Epithelial cell of proximal tubule (primary cell): Measurements from ENCODE around the gene NDUFB10. TPM values are rescaled to one million over a fixed set of nuclear protein-coding genes. Genes with fewer than 3 reads are reported as not detected.

Experiments
- DNase-seq: peaks from one replicate; pipeline ENCODE4 v3.0.0-alpha.2; 2011; ENCODE audit warnings: low read depth
- H3K4me3 ChIP-seq: 2 replicates; pipeline ENCODE4 v1.5.1; 2011; ENCODE audit warnings: low read depth, mild to moderate bottlenecking, low read length
- total RNA-seq: library from RNA; depleted of rRNA; stranded (reverse); fragments of >200 nt; gene quantifications from 2 replicates; pipeline ENCODE4 v1.2.3, GENCODE V29; 2015
- TF ChIP-seq, protein P1 (sequence below): conservative IDR thresholded peaks from 2 replicates; pipeline ENCODE4 v1.5.1; 2012; ENCODE audit warnings: low read depth, mild to moderate bottlenecking, low read length

Gene NDUFB10
- total RNA-seq, 1 donor from 2014 or later = 407 TPM

GRCh38 chr16:1980030-1980769 is 20.9 kb downstream of the NDUFB10 start:
- TF ChIP-seq, protein P1, sequence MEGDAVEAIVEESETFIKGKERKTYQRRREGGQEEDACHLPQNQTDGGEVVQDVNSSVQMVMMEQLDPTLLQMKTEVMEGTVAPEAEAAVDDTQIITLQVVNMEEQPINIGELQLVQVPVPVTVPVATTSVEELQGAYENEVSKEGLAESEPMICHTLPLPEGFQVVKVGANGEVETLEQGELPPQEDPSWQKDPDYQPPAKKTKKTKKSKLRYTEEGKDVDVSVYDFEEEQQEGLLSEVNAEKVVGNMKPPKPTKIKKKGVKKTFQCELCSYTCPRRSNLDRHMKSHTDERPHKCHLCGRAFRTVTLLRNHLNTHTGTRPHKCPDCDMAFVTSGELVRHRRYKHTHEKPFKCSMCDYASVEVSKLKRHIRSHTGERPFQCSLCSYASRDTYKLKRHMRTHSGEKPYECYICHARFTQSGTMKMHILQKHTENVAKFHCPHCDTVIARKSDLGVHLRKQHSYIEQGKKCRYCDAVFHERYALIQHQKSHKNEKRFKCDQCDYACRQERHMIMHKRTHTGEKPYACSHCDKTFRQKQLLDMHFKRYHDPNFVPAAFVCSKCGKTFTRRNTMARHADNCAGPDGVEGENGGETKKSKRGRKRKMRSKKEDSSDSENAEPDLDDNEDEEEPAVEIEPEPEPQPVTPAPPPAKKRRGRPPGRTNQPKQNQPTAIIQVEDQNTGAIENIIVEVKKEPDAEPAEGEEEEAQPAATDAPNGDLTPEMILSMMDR = no peak

DNA sequence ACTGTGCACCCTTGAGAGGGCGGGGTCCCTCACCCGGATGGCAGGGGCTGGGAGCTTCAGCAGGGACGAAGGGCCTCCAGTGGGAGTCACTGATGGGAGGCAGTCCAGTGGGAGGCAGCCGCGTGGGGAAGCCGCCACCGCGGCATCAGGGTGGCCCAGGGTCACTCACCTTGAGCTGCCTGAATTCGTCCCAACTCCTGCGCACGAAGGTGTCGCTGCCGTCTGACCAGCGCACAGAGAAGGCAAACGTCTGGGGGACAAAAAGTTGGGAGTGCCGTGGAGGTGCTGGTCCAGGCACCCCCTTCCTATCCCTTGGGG is 21.4 kb downstream of the NDUFB10 start:
- H3K4me3 ChIP-seq = no peak overlapping the region
- no peak for DNase-seq
- TF ChIP-seq, protein P1 = no peak

More at GRCh38 chr16:1980030-1980769, 20.9 kb downstream of the NDUFB10 start:
- no peak for DNase-seq
- H3K4me3 ChIP-seq = no peak overlapping the region

DNA sequence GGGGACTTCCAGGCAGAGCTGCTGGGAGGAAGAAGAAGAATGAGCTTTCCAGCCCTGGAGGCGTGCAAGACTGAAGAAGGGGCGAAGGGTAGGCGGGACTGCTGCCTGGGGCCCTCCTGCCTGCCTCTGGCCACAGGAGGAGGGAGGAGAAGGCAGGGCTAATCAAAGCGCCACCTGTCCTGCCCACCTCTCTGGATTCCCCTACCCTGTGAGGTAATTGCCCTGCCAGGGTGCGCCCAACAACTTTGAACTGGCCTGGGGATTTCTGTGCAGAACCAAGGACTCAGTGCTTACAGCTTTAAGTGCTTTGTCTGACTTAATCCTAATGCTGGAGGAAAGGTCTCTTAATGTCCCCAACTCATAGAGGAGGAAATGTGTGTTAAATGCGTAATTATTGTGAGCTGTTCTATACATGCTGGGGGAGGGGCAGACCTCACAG is 22.1 kb downstream of the NDUFB10 start, which contains the start of gene NOXO1:
Gene NOXO1, minus strand, starts transcription at position 72 of the 439 bp plus-strand sequence. CDS start 290 bp downstream, outside the sequence.
- no peak within 1 kb of the TSS for H3K4me3 ChIP-seq
- TF ChIP-seq, protein P1 = no peak
- no peak for DNase-seq

DNA sequence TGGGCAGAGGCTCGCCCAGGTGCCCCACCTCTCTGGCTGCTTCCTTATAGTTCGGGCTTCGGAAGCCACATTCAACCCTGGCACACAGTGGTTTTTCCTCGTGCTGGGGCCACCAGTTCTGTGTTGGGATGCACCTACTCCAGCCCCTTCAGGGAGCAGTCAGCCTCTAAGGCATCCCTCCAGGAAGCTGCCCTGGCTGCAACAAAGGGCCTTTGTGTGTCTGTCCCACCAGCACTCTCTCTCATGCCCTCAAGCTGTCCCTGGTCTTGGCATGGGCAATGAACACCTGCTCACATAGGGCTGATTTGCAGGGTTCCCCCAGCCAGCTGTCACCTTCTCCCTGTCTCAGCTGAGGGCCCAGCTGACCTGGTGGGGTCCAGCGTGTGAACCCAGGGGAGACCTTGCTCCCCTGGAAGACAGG is 22.7 kb downstream of the NDUFB10 start:
- DNase-seq = no peak
- no peak overlapping the region for H3K4me3 ChIP-seq
- TF ChIP-seq, protein P1 = no peak

DNA sequence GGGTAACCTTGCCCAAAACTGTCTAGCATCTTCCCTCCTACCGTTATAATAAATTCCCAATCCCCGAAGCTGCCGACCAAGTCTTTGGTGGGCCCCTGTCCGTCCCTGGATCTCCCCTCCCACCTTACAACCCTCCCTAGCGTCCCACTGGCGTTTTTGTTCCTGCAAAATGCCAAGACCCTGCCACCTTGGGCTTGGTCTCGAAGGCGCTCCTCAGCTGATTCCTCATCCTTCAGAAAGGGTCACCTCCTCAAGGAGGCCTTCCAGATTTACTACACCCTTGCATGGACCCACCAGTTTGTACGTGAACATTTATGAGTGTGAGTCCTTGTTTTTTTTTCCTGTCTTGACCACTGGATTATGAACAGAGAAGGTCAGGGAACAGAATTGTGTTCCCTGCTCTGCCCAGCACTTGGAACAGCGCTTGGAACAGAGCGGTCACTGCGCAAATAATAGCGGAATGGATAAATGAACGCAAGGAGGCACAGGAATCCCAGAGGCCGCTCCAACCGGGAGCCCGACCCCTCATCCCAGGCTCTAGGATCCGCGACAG is 23.7 kb downstream of the NDUFB10 start:
- TF ChIP-seq, protein P1 = no peak
- DNase-seq = no peak
- H3K4me3 ChIP-seq = peak overlapping the region; percentile 77

DNA sequence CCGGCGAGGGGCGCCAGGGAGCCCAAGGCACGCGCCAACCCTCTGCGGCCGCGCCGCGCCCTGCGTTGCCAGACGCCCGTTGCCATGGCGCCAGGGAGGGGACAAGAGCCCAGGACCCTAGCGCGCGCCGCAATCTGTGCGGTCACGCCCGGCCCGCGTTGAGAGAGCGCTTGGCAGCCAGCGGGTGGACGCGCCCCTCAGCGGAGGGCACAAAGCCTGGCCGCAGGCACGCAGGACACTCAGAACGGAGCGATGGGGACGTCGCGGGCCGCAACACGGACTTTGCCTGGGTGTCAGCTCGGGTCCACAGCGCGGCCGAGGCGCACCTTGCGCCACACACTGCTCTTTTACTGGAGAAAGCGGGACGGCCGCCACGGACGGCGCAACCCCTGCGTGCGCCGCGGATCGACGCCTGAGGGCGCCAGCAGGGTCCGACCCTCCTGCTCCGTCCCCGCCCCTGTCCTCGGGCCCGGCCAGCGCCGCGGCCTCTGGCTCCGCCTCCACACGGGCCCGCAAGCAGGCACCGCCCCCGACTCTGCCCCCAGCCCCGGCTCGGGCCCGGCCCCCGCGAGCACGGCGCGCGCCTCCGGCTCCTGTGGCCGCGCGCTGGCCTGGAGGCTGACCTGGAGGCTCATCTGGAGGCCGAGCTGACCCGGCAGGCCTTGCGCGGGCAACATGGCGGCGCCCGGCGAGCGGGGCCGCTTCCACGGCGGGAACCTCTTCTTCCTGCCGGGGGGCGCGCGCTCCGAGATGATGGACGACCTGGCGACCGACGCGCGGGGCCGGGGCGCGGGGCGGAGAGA is 24.4 kb downstream of the NDUFB10 start, which contains the start of gene GFER:
Gene GFER, plus strand, starts transcription at position 650 of the 803 bp plus-strand sequence. Its CDS starts 26 bp downstream, at position 676.
- H3K4me3 ChIP-seq = peak within 1 kb of the TSS; percentile 77
- DNase-seq = no peak
- TF ChIP-seq, protein P1 = peak; percentile 30
